Brain microvascular endothelial cell (primary cell): ENCODE results near the gene TMPRSS6.

ENCODE experiments used
- DNase-seq: peaks from one replicate; pipeline ENCODE4 v3.0.0-alpha.2; 2020
- H3K27ac ChIP-seq: fragments of 250-450 bp; sonication (Bioruptor Pico); 2 replicates; pipeline ENCODE4 v1.5.1; 2020; ENCODE audit warnings: mild to moderate bottlenecking, moderate library complexity
- H3K27me3 ChIP-seq: fragments of 250-450 bp; sonication (Bioruptor Pico); replicated peaks from 2 replicates; pipeline ENCODE4 v1.5.1; 2020; ENCODE audit warnings: mild to moderate bottlenecking
- H3K36me3 ChIP-seq: fragments of 250-450 bp; sonication (Bioruptor Pico); replicated peaks from 2 replicates; pipeline ENCODE4 v1.5.1; 2020; ENCODE audit warnings: mild to moderate bottlenecking
- H3K4me3 ChIP-seq: 2 replicates; pipeline ENCODE4 v1.5.1; 2011; ENCODE audit warnings: low read depth, mild to moderate bottlenecking, control low read depth, low read length, moderate library complexity
- CTCF ChIP-seq: IDR thresholded peaks from 2 replicates; pipeline ENCODE4 v1.5.1; 2011; ENCODE audit warnings: low read depth, mild to moderate bottlenecking, moderate library complexity, low read length, control low read depth, inconsistent platforms; ENCODE audit errors: missing control alignments
- in situ Hi-C: cut with HindIII; loops from 2 replicates; pipeline ENCODE4 v1.10.0; 2017; ENCODE audit warnings: low sequenced_read_pairs, low pct_ligation_motif_present

The TMPRSS6 gene

DNA sequence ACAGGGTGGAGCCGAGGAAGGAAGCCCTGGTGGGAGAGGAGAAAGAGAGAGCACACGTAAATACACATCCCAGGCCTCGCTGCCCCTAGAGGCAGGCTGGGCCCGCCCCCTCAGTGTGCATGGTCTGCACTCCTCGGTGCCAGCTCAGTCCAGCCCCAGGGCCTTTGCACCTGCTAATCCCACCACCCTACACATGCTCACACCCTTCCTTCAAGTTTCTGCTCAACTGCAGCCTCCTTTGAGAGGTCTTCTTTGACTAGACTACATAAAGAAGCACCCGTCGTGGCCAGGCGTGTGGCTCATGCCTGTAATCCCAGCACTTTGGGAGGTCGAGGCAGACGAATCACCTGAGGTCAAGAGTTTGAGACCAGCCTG lies 34.7 kb upstream of the TMPRSS6 start:
- in situ Hi-C loops, result no loop called here
- no peak overlapping the region for H3K4me3 ChIP-seq
- H3K27me3 ChIP-seq, result no peaks in the 10 kb centered on the region
- TF ChIP-seq CTCF, result no peak
- no peak overlapping the region for H3K27ac ChIP-seq
- DNase-seq, result no peak
- no peaks in the 10 kb centered on the region for H3K36me3 ChIP-seq

DNA sequence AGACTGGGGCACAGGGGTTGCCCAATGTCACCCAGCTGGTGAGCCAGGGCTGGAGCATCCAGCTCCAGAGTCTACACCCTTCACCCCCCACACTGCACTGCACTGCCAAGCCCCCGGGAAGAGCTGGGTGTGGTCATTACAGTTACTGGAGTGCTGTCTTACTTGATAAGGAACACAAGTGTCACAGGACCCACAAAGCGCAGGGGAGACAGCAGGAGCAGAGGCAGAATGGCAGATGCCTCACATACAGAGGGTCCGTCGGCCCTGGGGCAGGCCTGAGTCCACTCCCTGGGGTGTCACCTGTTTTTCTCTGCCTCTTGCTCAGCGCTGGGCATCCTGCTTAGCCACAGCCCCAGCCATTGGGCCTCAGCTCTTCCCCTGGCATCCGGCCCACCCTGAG lies 32.5 kb upstream of the TMPRSS6 start:
- no peak for DNase-seq
- in situ Hi-C loops, result no loop called here
- H3K27me3 ChIP-seq, result no peaks in the 10 kb centered on the region
- no peak overlapping the region for H3K4me3 ChIP-seq
- H3K36me3 ChIP-seq, result no peaks in the 10 kb centered on the region
- TF ChIP-seq CTCF, result no peak
- no peak overlapping the region for H3K27ac ChIP-seq

GRCh38 chr22:37141476-37141875 lies 32.0 kb upstream of the TMPRSS6 start:
- no peaks in the 10 kb centered on the region for H3K27me3 ChIP-seq
- no peaks in the 10 kb centered on the region for H3K36me3 ChIP-seq
- no peak overlapping the region for H3K27ac ChIP-seq
- no peak for TF ChIP-seq CTCF
- no peak for DNase-seq
- in situ Hi-C loops, result no loop called here
- H3K4me3 ChIP-seq, result no peak overlapping the region

DNA sequence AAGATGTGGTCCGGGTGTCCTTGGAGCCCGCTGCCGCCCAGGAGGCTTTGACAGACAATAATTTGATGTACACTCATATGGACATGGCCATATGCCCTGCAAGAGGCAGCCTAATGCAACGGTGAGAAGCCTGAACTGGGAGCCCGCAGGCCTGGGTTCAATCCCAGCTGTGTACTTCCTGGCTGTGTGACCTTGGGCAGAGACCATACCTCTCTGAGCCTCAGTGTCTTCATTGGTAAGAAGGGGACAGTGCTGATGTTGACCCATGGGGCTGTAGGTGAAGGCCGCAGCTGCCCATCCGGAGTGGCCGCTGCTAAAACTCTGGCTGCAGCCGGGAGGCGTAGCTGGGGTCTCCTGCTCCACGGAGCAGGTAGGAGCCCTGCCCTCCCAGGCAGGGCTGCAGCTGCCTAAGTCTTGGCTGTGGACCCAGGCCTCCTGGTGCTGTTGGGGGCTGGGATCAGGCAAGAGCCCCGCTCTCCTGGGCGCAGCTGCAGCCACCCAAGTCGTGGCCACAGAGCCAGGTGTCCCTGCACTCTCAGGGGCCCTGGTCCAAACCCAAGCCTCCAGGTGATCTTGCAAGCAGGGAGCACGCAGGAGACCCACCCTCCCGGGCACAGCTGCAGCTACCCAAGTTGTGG lies 31.3 kb upstream of the TMPRSS6 start:
- no peak overlapping the region for H3K4me3 ChIP-seq
- in situ Hi-C loops, result no loop called here

GRCh38 chr22:37139762-37140161 lies 30.2 kb upstream of the TMPRSS6 start:
- no peak for TF ChIP-seq CTCF
- no peak for DNase-seq
- H3K27ac ChIP-seq, result no peak overlapping the region
- H3K4me3 ChIP-seq, result no peak overlapping the region
- in situ Hi-C loops, result no loop called here
- no peaks in the 10 kb centered on the region for H3K27me3 ChIP-seq
- no peaks in the 10 kb centered on the region for H3K36me3 ChIP-seq

More for the DNA sequence above, 31.3 kb upstream of the TMPRSS6 start:
- no peak for DNase-seq
- Histone ChIP-seq H3K27me3 (no peaks in the 10 kb centered on the region), H3K27ac (no peak overlapping the region), H3K36me3 (no peaks in the 10 kb centered on the region)
- no peak for TF ChIP-seq CTCF
